Erythroblast (primary cell): ENCODE data around the gene GMDS.

Experiments used
- GATA1 ChIP-seq: IDR thresholded peaks from 2 replicates; pipeline ENCODE4 v1.6.1; 2011; ENCODE audit warnings: low read depth, mild to moderate bottlenecking, control low read depth, low read length, moderate library complexity
- POLR2A ChIP-seq: IDR thresholded peaks from 2 replicates; pipeline ENCODE4 v1.6.1; 2011; ENCODE audit warnings: mild to moderate bottlenecking, low read length

DNA sequence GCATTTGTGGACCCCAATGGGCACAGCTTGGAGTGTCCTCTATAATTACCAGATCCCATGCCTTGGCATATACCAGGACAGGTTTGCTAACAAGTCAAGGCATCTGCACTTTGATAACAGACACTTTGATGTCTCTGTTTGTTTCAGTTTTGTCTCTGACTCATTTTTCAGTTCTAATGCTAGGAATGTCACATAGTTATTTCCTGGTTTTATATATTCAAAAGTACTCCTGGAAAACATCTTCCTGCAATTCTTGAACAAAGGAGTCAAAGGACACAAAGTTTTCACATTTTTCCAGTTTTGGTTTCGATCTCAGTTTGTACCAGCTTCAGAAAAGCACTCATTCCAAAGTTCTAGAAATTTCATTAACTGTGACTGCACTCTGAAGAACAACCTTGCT lies 447.6 kb downstream of the GMDS start:
- no peak for TF ChIP-seq POLR2A
- no peak for TF ChIP-seq GATA1
